Measurements from ENCODE around the gene MS4A6E. TPM values are rescaled to one million over a fixed set of nuclear protein-coding genes. Genes with fewer than 3 reads are reported as not detected.

The MS4A6E gene
- total RNA-seq, 1 experiment from 2014 or later = not detected

DNA sequence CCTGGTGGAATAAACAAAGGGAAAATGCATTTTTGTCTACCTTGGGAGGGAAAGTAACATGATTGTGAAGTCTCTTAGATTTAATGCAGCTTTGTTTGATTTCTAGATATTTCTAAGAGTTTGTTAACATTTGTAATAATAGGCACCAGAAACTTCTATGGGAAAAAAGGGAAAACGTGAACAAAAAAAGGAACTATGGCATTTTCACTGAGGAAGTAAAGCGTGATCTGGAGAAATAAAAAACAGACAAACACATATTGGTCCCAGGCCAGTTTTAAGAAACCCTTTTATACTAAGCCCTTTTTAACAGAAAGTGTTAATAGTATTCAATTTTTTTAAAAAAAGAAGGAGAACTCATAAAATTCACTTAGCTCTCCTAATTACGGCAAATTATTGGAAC, 44.3 kb downstream of the MS4A6E start:
- TF ChIP-seq, protein P1, sequence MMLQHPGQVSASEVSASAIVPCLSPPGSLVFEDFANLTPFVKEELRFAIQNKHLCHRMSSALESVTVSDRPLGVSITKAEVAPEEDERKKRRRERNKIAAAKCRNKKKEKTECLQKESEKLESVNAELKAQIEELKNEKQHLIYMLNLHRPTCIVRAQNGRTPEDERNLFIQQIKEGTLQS (IDR thresholded peaks at IDR 0.05) = no peak
- TF ChIP-seq, protein P2, sequence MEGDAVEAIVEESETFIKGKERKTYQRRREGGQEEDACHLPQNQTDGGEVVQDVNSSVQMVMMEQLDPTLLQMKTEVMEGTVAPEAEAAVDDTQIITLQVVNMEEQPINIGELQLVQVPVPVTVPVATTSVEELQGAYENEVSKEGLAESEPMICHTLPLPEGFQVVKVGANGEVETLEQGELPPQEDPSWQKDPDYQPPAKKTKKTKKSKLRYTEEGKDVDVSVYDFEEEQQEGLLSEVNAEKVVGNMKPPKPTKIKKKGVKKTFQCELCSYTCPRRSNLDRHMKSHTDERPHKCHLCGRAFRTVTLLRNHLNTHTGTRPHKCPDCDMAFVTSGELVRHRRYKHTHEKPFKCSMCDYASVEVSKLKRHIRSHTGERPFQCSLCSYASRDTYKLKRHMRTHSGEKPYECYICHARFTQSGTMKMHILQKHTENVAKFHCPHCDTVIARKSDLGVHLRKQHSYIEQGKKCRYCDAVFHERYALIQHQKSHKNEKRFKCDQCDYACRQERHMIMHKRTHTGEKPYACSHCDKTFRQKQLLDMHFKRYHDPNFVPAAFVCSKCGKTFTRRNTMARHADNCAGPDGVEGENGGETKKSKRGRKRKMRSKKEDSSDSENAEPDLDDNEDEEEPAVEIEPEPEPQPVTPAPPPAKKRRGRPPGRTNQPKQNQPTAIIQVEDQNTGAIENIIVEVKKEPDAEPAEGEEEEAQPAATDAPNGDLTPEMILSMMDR (IDR thresholded peaks at IDR 0.05 in 2 of 3, conservative IDR thresholded peaks at IDR 0.05 in 1 of 3; ENCODE audit: borderline replicate concordance in 1 of 3, insufficient read depth in 1 of 3, low read depth in 2 of 3, low read length in 2 of 3) = no peak
- TF ChIP-seq YY1 (IDR thresholded peaks at IDR 0.05; ENCODE audit: extremely low read depth, insufficient replicate concordance, low read depth, low read length) (no peak), CEBPB (IDR thresholded peaks at IDR 0.05; ENCODE audit: low read depth) (no peak), SIN3A (IDR thresholded peaks at IDR 0.05; ENCODE audit: low read depth) (no peak), ZFX (IDR thresholded peaks at IDR 0.05) (no peak), CBX3 (IDR thresholded peaks at IDR 0.05; ENCODE audit: low read depth) (no peak), ZNF274 (IDR thresholded peaks at IDR 0.05; ENCODE audit: low read depth, low read length) (no peak), ELF1 (IDR thresholded peaks at IDR 0.05; ENCODE audit: borderline replicate concordance, low read depth) (no peak), JUND (IDR thresholded peaks at IDR 0.05) (no peak), SRF (IDR thresholded peaks at IDR 0.05; ENCODE audit: low read depth) (no peak), POLR2AphosphoS5 (IDR thresholded peaks at IDR 0.05; ENCODE audit: low read depth, low read length) (no peak), POLR2A (IDR thresholded peaks at IDR 0.05; ENCODE audit: borderline replicate concordance, extremely low read depth, insufficient read depth, insufficient read length) (no peak), EZH2phosphoT487 (IDR thresholded peaks at IDR 0.05; ENCODE audit: borderline replicate concordance) (no peak)
- BruUV-seq (replicated peaks) = no TSS peak
- Histone ChIP-seq H3K36me3 (ENCODE audit: control insufficient read depth in 1 of 2, insufficient read depth in 2 of 2, low read length in 2 of 2) (no peaks in the 10 kb centered on the region), H3K9ac (ENCODE audit: low read length) (no peak overlapping the region), H3K27me3 (ENCODE audit: insufficient read depth, low read length) (no peaks in the 10 kb centered on the region), H3K9me3 (ENCODE audit: control insufficient read depth in 1 of 2, insufficient read depth in 1 of 2, low read depth in 1 of 2, low read length in 2 of 2) (no peaks in the 10 kb centered on the region), H3K79me2 (ENCODE audit: insufficient read depth, low read length) (no peaks in the 10 kb centered on the region), H3K9me2 (ENCODE audit: insufficient read depth) (no peaks in the 10 kb centered on the region), H3K27ac (ENCODE audit: low read depth, low read length) (no peak overlapping the region), H2AFZ (ENCODE audit: low read depth, low read length, poor library complexity, severe bottlenecking) (no peak overlapping the region), H3K4me1 (ENCODE audit: control insufficient read depth in 1 of 2, insufficient read depth in 2 of 2, low read length in 2 of 2) (no peaks in the 10 kb centered on the region), H3K4me3 (replicated peaks in 1 of 2; ENCODE audit: low read depth in 1 of 2, low read length in 2 of 2) (no peak overlapping the region), H3K4me2 (ENCODE audit: low read length) (no peak overlapping the region), H4K20me1 (ENCODE audit: insufficient read depth) (no peaks in the 10 kb centered on the region)
- DNase-seq (ENCODE audit: low read depth, low spot score) (no peak), ATAC-seq (no peak)
- ChIA-PET RAD21 (ENCODE audit: low non-redundant PET in 1 of 2, low total read pairs in 2 of 2, uncharacterized antibody in 2 of 2, unreplicated experiment in 2 of 2) (no interaction called here), CTCF (interaction anchor here (1.3 to 1.5 kb wide), 2 partner anchors 8 to 37 kb away, joined by 3 to 9 read pairs; no protein-coding TSS in a partner anchor), POLR2A (no interaction called here)
- intact Hi-C loops (cut with micrococcal nuclease) = no loop called here

All from HCT116 (cell line).